Measurements from ENCODE around the gene WFDC2.

The WFDC2 gene

GRCh38 chr20:45450097-45450818, 19.3 kb upstream of the WFDC2 start:
- ATAC-seq: peak; percentile 67
- TF ChIP-seq ESRRG (CRISPR knock-in tag; IDR thresholded peaks at IDR 0.05) (no peak), ZFP3 (CRISPR knock-in tag; IDR thresholded peaks at IDR 0.05) (no peak), RARB (CRISPR knock-in tag; IDR thresholded peaks at IDR 0.05) (no peak)

GRCh38 chr20:45452238-45452637, 17.3 kb upstream of the WFDC2 start:
- no peak for TF ChIP-seq TSHZ2 (CRISPR knock-in tag; IDR thresholded peaks at IDR 0.05)
- TF ChIP-seq ESRRG (CRISPR knock-in tag; IDR thresholded peaks at IDR 0.05): no peak
- no peak for TF ChIP-seq ZNF8 (CRISPR knock-in tag; IDR thresholded peaks at IDR 0.05)
- TF ChIP-seq ISL1 (CRISPR knock-in tag; IDR thresholded peaks at IDR 0.05): no peak
- no peak for TF ChIP-seq OSR1 (CRISPR knock-in tag; IDR thresholded peaks at IDR 0.05)
- TF ChIP-seq RARB (CRISPR knock-in tag; IDR thresholded peaks at IDR 0.05): no peak
- TF ChIP-seq CREB5 (CRISPR knock-in tag; IDR thresholded peaks at IDR 0.05; ENCODE audit: low read depth): no peak
- TF ChIP-seq PPARA (CRISPR knock-in tag; IDR thresholded peaks at IDR 0.05; ENCODE audit: borderline replicate concordance): no peak
- TF ChIP-seq SNAI2 (CRISPR knock-in tag; IDR thresholded peaks at IDR 0.05): no peak
- TF ChIP-seq CSDC2 (CRISPR knock-in tag; IDR thresholded peaks at IDR 0.05): no peak
- TF ChIP-seq ZFP3 (CRISPR knock-in tag; IDR thresholded peaks at IDR 0.05): no peak
- TF ChIP-seq ZC3H10 (CRISPR knock-in tag; IDR thresholded peaks at IDR 0.05): no peak
- TF ChIP-seq TOX (CRISPR knock-in tag; IDR thresholded peaks at IDR 0.05; ENCODE audit: borderline replicate concordance): no peak
- no peak for ATAC-seq

- ATAC-seq: no peak
- TF ChIP-seq SNAI2 (CRISPR knock-in tag; IDR thresholded peaks at IDR 0.05) (no peak), GLIS3 (CRISPR knock-in tag; IDR thresholded peaks at IDR 0.05) (no peak), TOX (CRISPR knock-in tag; IDR thresholded peaks at IDR 0.05; ENCODE audit: borderline replicate concordance) (no peak), RARB (CRISPR knock-in tag; IDR thresholded peaks at IDR 0.05) (no peak), OSR1 (CRISPR knock-in tag; IDR thresholded peaks at IDR 0.05) (no peak)
These were observed 16.5 kb upstream of the WFDC2 start for GRCh38 chr20:45452772-45453691.

- TF ChIP-seq ESRRG (CRISPR knock-in tag; IDR thresholded peaks at IDR 0.05) (no peak), POU6F1 (CRISPR knock-in tag; IDR thresholded peaks at IDR 0.05; ENCODE audit: borderline replicate concordance, low read depth) (no peak), CSDC2 (CRISPR knock-in tag; IDR thresholded peaks at IDR 0.05) (no peak), ZNF70 (CRISPR knock-in tag; IDR thresholded peaks at IDR 0.05) (no peak), ZNF8 (CRISPR knock-in tag; IDR thresholded peaks at IDR 0.05) (no peak), RARB (CRISPR knock-in tag; IDR thresholded peaks at IDR 0.05) (no peak), GLIS3 (CRISPR knock-in tag; IDR thresholded peaks at IDR 0.05) (no peak), BACH2 (CRISPR knock-in tag; IDR thresholded peaks at IDR 0.05; ENCODE audit: borderline replicate concordance) (no peak), TSHZ2 (CRISPR knock-in tag; IDR thresholded peaks at IDR 0.05) (no peak), ZFP3 (CRISPR knock-in tag; IDR thresholded peaks at IDR 0.05) (no peak), ZNF565 (CRISPR knock-in tag; conservative IDR thresholded peaks at IDR 0.05; ENCODE audit: low read depth) (no peak), SNAI2 (CRISPR knock-in tag; IDR thresholded peaks at IDR 0.05) (no peak), ZC3H10 (CRISPR knock-in tag; IDR thresholded peaks at IDR 0.05) (no peak), PPARA (CRISPR knock-in tag; IDR thresholded peaks at IDR 0.05; ENCODE audit: borderline replicate concordance) (no peak)
These were observed 12.9 kb upstream of the WFDC2 start for GRCh38 chr20:45456632-45457031.

More at GRCh38 chr20:45456632-45457031, 12.9 kb upstream of the WFDC2 start:
- peak; percentile 67 for ATAC-seq

Measured in SK-N-SH treated with all-trans-retinoic acid at 6 μM for 48 hours (cell line).